Measurements from ENCODE around the gene NUDT21. TPM values are rescaled to one million over a fixed set of nuclear protein-coding genes. Genes with fewer than 3 reads are reported as not detected.
"Not testable (repeated sequence)": the region's sequence is repeated elsewhere in the genome, so short reads cannot be mapped to it uniquely, and the experiment has no call there.

Gene NUDT21
- total RNA-seq, 1 donor from 2014 or later, result 80.3 TPM

DNA sequence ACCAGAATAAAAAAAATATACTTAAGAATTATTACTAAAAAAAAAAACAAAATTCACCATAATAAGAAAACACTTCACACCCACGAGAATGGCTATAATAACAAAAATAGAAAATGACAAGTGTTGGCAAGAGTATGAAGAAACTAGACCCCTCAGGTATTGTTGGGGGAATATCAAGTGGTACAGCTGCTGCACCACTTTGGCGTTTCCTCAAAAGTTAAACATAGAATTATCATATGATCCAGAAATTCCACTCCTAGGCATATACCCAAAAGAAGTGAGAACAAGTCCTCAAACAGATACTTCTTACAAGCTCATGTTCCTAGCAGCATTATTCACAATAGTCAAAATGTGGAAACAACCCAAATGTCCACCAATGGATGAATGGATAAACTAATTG lies 52.1 kb downstream of the NUDT21 start:
- Histone ChIP-seq H3K4me1 (peaks cover 8% of the 10 kb centered on the region), H3K27me3 (ENCODE audit: low read depth) (no peaks in the 10 kb centered on the region), H3K36me3 (peaks cover 59% of the 10 kb centered on the region), H3K27ac (no peak overlapping the region), H3K9me3 (no peaks in the 10 kb centered on the region), H3K4me3 (no peak overlapping the region)
- TF ChIP-seq, protein P1, sequence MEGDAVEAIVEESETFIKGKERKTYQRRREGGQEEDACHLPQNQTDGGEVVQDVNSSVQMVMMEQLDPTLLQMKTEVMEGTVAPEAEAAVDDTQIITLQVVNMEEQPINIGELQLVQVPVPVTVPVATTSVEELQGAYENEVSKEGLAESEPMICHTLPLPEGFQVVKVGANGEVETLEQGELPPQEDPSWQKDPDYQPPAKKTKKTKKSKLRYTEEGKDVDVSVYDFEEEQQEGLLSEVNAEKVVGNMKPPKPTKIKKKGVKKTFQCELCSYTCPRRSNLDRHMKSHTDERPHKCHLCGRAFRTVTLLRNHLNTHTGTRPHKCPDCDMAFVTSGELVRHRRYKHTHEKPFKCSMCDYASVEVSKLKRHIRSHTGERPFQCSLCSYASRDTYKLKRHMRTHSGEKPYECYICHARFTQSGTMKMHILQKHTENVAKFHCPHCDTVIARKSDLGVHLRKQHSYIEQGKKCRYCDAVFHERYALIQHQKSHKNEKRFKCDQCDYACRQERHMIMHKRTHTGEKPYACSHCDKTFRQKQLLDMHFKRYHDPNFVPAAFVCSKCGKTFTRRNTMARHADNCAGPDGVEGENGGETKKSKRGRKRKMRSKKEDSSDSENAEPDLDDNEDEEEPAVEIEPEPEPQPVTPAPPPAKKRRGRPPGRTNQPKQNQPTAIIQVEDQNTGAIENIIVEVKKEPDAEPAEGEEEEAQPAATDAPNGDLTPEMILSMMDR (IDR thresholded peaks at IDR 0.05), result no peak
- intact Hi-C loops (cut with DNase I), result no loop called here
- ATAC-seq, result no peak
- DNase-seq, result no peak

DNA sequence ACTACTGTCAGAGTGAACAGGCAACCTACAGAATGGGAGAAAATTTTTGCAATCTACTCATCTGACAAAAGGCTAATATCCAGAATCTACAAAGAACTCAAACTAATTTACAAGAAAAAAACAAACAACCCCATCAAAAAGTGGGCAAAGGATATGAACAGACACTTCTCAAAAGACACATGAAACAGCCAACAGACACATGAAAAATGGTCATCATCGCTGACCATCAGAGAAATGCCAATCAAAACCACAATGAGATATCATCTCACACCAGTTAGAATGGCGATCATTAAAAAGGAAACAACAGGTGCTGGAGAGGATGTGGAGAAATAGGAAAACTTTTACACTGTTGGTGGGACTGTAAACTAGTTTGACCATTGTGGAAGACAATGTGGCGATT lies 54.4 kb downstream of the NUDT21 start:
- H3K4me3 ChIP-seq; H3K9me3 ChIP-seq; DNase-seq; H3K4me1 ChIP-seq; ATAC-seq; H3K27ac ChIP-seq; intact Hi-C loops (cut with DNase I); H3K27me3 ChIP-seq (ENCODE audit: low read depth): not testable (repeated sequence)
- H3K36me3 ChIP-seq, result peaks cover 41% of the 10 kb centered on the region

DNA sequence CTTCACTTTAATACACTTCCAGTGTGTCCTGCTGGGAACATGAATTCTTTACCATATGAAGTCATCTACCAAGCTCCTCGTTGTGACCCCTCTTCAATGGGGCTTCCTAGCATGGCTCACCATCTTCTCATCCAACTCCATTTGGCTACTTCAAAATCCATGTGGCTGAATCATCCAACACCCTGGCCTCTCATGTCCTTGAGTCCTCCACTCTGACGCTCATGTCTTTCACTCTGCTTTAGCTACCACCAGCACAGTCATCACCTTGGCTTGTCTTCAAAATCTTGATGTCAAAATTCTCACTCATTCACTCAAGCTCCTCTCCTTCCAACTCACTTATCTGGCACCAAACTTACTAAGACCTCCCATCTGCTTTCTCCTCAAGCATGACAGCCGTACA lies 61.6 kb downstream of the NUDT21 start:
- Histone ChIP-seq H3K36me3 (peaks cover 75% of the 10 kb centered on the region), H3K9me3 (no peaks in the 10 kb centered on the region), H3K27me3 (ENCODE audit: low read depth) (no peaks in the 10 kb centered on the region), H3K4me3 (no peak overlapping the region), H3K4me1 (no peaks in the 10 kb centered on the region), H3K27ac (no peak overlapping the region)
- intact Hi-C loops (cut with DNase I), result no loop called here
- TF ChIP-seq, protein P1 (IDR thresholded peaks at IDR 0.05), result no peak
- ATAC-seq (no peak), DNase-seq (no peak)

DNA sequence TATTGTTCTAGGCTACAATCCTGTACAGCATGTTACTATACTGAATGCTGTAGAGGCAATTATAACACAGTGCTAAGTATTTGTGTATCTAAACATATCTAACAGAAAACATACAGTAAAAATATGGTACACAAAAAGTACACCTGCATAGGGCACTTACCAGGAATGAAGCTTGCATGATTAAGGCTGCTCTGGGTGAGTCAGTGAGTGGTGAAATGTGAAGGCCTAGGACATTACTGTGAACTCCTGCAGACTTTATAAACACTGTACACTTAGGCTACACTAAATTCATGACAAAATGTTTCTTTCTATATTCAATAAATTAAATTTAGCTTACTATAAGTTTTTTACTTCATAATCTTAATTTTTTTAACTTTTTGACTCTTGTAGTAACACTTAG lies 62.9 kb downstream of the NUDT21 start:
- no peak overlapping the region for H3K4me3 ChIP-seq
- H3K4me1 ChIP-seq, result no peaks in the 10 kb centered on the region
- TF ChIP-seq, protein P1 (IDR thresholded peaks at IDR 0.05), result no peak
- peaks cover 88% of the 10 kb centered on the region for H3K36me3 ChIP-seq
- no peak for DNase-seq
- no peak overlapping the region for H3K27ac ChIP-seq
- no peaks in the 10 kb centered on the region for H3K9me3 ChIP-seq
- intact Hi-C loops (cut with DNase I), result no loop called here
- no peak for ATAC-seq
- no peaks in the 10 kb centered on the region for H3K27me3 ChIP-seq (ENCODE audit: low read depth)

DNA sequence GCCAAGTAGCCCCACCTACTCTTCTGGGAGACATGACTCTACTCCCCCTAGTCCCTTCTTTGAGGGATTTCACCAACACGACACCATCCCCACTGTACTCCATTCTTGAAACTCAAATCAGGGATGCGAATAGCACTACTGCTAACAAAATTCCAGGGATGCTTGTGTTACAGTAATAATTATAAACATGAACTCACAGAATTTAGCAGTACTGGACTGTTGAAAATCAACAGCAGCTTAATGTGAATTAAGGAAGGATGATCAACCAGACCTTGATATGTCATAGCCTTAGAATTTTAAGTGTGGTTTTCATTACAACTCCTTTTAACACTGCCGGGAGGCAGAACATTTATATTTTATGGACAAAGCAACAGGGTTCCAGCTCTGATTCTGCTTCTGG lies 63.7 kb downstream of the NUDT21 start:
- Histone ChIP-seq H3K27me3 (ENCODE audit: low read depth) (no peaks in the 10 kb centered on the region), H3K27ac (no peak overlapping the region), H3K4me3 (no peak overlapping the region), H3K4me1 (no peaks in the 10 kb centered on the region), H3K36me3 (peaks cover 95% of the 10 kb centered on the region), H3K9me3 (no peaks in the 10 kb centered on the region)
- TF ChIP-seq, protein P1 (IDR thresholded peaks at IDR 0.05), result no peak
- intact Hi-C loops (cut with DNase I), result no loop called here
- ATAC-seq, result no peak
- no peak for DNase-seq

DNA sequence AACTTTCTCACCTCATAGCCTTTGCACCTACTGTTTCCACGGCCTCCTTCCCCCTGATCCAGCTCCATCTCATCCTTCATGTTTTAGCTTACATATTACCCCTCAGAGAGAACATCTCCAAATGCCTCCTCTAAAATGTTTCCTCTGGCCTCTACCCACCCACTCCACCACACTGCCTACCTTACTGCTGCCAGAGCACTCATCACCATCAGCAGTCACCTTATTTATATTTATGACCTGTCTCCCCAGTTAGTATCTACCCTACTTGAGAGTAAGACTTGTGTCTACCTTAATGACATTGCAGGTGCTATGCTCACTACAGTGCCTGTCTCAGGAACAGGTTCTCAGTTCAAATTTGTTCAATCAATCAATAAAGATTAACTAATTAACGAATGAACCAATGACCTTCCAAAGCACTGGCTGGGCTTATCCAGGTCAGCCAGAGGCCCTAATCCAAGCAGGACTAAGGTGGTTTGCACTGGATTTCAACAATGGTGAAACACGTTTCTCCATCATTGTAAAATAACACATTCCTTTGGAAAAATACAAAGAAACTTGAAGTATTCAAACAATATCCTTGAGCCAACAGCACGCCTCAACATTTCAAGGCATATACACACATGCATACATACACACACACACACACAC lies 66.9 kb downstream of the NUDT21 start:
- Histone ChIP-seq H3K4me1 (no peaks in the 10 kb centered on the region), H3K9me3 (peaks cover 13% of the 10 kb centered on the region), H3K36me3 (peaks cover 99% of the 10 kb centered on the region), H3K4me3 (no peak overlapping the region), H3K27ac (no peak overlapping the region), H3K27me3 (ENCODE audit: low read depth) (no peaks in the 10 kb centered on the region)
- TF ChIP-seq, protein P1 (IDR thresholded peaks at IDR 0.05), result no peak
- ATAC-seq (no peak), DNase-seq (no peak)
- intact Hi-C loops (cut with DNase I), result no loop called here

Measured in lower lobe of right lung (tissue), 2 donors.